Measurements from ENCODE around the gene TRIM29.

TRIM29 gene

DNA sequence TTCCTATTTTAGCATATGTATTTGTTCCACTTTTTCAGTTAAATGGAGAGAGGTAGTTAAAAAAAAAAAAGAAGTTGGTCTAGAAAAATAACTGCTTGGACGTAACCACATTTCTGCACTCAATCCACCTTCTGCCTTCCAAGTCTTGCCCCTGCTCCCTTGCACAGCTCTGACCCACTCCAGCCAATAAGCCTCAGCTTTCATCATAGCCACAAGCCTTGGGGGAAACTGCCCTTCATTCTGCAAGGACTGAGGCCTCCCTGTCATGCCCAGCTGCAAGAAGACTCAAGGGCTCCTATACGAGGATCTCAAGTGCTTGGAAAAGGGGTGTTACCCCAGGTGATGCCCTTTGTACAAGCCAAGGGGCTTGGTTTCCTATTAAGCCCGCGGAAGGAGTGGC is 37.0 kb upstream of the TRIM29 start:
- no peaks in the 10 kb centered on the region for H3K36me3 ChIP-seq
- no peaks in the 10 kb centered on the region for H3K9me3 ChIP-seq
- peak in 1 of 2 donors; percentile 11 for DNase-seq
- no peak overlapping the region for H3K27ac ChIP-seq
- peaks cover 0 to 34% of the 10 kb centered on the region in 2 donors for H3K27me3 ChIP-seq
- intact Hi-C loops (cut with DNase I; ENCODE audit: low total_unique reads): loop anchor here (5.0 kb wide), 1 partner anchor 127 kb away; no protein-coding TSS in a partner anchor
- TF ChIP-seq, protein P1, sequence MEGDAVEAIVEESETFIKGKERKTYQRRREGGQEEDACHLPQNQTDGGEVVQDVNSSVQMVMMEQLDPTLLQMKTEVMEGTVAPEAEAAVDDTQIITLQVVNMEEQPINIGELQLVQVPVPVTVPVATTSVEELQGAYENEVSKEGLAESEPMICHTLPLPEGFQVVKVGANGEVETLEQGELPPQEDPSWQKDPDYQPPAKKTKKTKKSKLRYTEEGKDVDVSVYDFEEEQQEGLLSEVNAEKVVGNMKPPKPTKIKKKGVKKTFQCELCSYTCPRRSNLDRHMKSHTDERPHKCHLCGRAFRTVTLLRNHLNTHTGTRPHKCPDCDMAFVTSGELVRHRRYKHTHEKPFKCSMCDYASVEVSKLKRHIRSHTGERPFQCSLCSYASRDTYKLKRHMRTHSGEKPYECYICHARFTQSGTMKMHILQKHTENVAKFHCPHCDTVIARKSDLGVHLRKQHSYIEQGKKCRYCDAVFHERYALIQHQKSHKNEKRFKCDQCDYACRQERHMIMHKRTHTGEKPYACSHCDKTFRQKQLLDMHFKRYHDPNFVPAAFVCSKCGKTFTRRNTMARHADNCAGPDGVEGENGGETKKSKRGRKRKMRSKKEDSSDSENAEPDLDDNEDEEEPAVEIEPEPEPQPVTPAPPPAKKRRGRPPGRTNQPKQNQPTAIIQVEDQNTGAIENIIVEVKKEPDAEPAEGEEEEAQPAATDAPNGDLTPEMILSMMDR (IDR thresholded peaks at IDR 0.05): no peak
- no peak overlapping the region for H3K4me3 ChIP-seq
- peaks cover 0 to 9% (median 3%) of the 10 kb centered on the region in 4 donors for H3K4me1 ChIP-seq

GRCh38 chr11:120173807-120174206 is 35.9 kb upstream of the TRIM29 start:
- no peaks in the 10 kb centered on the region for H3K9me3 ChIP-seq
- H3K27ac ChIP-seq: no peak overlapping the region
- H3K4me3 ChIP-seq: no peak overlapping the region
- peak in 1 of 2 donors; percentile 25 for DNase-seq
- intact Hi-C loops (cut with DNase I; ENCODE audit: low total_unique reads): loop anchor here (2.0 to 5.0 kb wide), 2 partner anchors 55 to 128 kb away; no protein-coding TSS in a partner anchor
- H3K36me3 ChIP-seq: no peaks in the 10 kb centered on the region
- peaks cover 0 to 40% of the 10 kb centered on the region in 2 donors for H3K27me3 ChIP-seq
- TF ChIP-seq, protein P1 (IDR thresholded peaks at IDR 0.05): no peak
- peaks cover 0 to 19% (median 12%) of the 10 kb centered on the region in 4 donors for H3K4me1 ChIP-seq

DNA sequence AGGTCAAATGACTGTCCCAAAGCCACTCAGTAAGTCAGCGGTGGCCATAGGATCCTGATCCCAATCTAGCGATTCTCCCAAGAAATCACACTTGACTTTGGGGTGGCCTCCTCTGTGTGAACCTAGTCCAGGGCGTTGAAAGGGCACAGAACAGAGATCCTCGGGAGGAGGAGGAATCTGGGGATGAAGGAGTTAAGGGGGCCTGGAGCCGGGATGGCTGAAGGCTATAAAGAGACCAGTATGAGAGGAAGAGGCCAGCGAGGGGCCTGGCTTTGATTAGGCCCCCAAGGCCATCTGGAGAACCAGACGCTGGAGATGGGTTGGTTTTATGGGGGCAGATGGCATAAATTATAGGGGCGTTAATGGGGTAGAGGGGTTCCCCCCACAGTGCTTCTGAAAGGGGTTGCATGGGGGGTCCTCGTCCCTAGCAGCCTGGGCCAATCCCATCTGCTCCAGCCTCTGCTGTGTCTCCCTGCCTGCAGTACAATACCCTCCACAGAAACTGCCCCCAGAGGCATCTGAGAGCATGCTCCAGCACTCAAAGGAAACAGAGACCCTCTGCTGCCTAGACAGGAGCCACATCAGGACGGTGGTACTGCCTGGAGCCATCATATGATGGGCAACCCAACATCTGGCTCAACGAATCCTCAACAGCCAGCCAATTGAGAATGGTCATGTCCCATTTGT is 35.2 kb upstream of the TRIM29 start:
- Histone ChIP-seq H3K9me3 (no peaks in the 10 kb centered on the region), H3K4me3 (no peak overlapping the region), H3K27ac (no peak overlapping the region), H3K27me3 (peaks cover 0 to 45% of the 10 kb centered on the region in 2 donors), H3K4me1 (peaks cover 0 to 22% (median 17%) of the 10 kb centered on the region in 4 donors), H3K36me3 (no peaks in the 10 kb centered on the region)
- TF ChIP-seq, protein P1 (IDR thresholded peaks at IDR 0.05): no peak
- peak in 1 of 2 donors; percentile 24 for DNase-seq
- intact Hi-C loops (cut with DNase I; ENCODE audit: low total_unique reads): loop anchor here (2.0 to 5.0 kb wide), 2 partner anchors 56 to 129 kb away; no protein-coding TSS in a partner anchor

- Histone ChIP-seq H3K4me1 (peaks cover 0 to 22% (median 17%) of the 10 kb centered on the region in 4 donors), H3K36me3 (no peaks in the 10 kb centered on the region), H3K27me3 (peaks cover 0 to 54% of the 10 kb centered on the region in 2 donors), H3K4me3 (no peak overlapping the region), H3K27ac (no peak overlapping the region), H3K9me3 (no peaks in the 10 kb centered on the region)
- peak; percentile 65 to 71 for DNase-seq
- TF ChIP-seq, protein P1 (IDR thresholded peaks at IDR 0.05): peak; percentile 78 to 85
- intact Hi-C loops (cut with DNase I; ENCODE audit: low total_unique reads): loop anchor here (2.0 to 5.0 kb wide), 2 partner anchors 57 to 130 kb away; no protein-coding TSS in a partner anchor
These were observed 34.4 kb upstream of the TRIM29 start for GRCh38 chr11:120172054-120172911.

DNA sequence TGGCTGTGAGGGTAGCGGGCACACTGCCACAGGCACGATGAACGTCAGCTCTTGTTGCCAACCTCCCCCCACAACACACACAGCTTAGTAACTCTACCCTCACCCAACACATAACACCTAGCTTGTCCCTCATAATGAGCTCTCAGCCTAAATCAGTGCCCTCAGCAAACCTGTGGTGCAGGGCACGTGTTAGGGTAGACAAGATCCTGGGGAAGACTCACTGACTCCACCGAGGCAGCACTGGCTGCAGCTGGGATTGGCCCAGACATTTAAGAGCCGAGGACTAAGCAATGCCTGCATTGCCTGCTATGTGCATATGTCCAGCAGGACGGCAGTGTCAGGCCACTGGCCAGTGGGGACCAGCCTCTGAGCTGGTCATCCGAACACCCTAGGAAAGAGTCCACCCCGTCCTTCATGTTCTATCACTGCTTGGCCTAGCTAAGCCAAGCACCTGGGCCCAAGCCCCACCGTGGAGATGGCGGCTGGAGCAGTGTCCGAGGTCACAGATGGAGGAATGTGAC is 32.9 kb upstream of the TRIM29 start:
- peaks cover 0 to 63% of the 10 kb centered on the region in 2 donors for H3K27me3 ChIP-seq

More for the DNA sequence above, 32.9 kb upstream of the TRIM29 start:
- intact Hi-C loops (cut with DNase I; ENCODE audit: low total_unique reads): loop anchor here (5.0 kb wide), 1 partner anchor 132 kb away; no protein-coding TSS in a partner anchor
- Histone ChIP-seq H3K9me3 (no peaks in the 10 kb centered on the region), H3K27ac (no peak overlapping the region), H3K4me1 (peaks cover 0 to 22% (median 17%) of the 10 kb centered on the region in 4 donors), H3K36me3 (no peaks in the 10 kb centered on the region), H3K4me3 (no peak overlapping the region)
- DNase-seq: peak in 1 of 2 donors; percentile 55
- TF ChIP-seq, protein P1 (IDR thresholded peaks at IDR 0.05): no peak

All from tibial artery (tissue), 4 donors.